Caki2 (cell line): ENCODE measurements around the gene SLC2A10. TPM values are rescaled to one million over a fixed set of nuclear protein-coding genes. Genes with fewer than 3 reads are reported as not detected.
"Not testable (repeated sequence)": the region's sequence is repeated elsewhere in the genome, so short reads cannot be mapped to it uniquely, and the experiment has no call there.

Experiments used
- DNase-seq: peaks from one replicate; pipeline ENCODE4 v3.0.0-alpha.2; 2015; ENCODE audit warnings: low read depth
- in situ Hi-C: cut with HindIII; loops from 2 replicates; pipeline ENCODE4 v1.10.0; 2016; ENCODE audit warnings: low sequenced_read_pairs, low pct_unique_long_range_greater_than_20kb, mixed read lengths
- total RNA-seq: library from RNA; depleted of rRNA; stranded (reverse); fragments of >200 nt; shearing (Covaris generic); gene quantifications from 2 replicates; pipeline ENCODE4 v1.2.3, GENCODE V29; 2014; ENCODE audit warnings: low replicate concordance; rRNA removed

The SLC2A10 gene
- total RNA-seq, result 7.9 TPM in 2 replicates

GRCh38 chr20:46709459-46710152 is at the start of gene SLC2A10:
TSS of gene SLC2A10 (plus strand) at chr20:46709649. CDS start at chr20:46709737, 88 bp downstream.
- DNase-seq, result peak; percentile 23
- in situ Hi-C loops, result no loop called here

- no peak for DNase-seq
- in situ Hi-C loops, result no loop called here
These were observed 49.0 kb upstream of the SLC2A10 start for GRCh38 chr20:46660487-46660886.

GRCh38 chr20:46661659-46662058 is 47.8 kb upstream of the SLC2A10 start:
- in situ Hi-C loops, result no loop called here
- DNase-seq, result no peak

GRCh38 chr20:46663531-46663930 is 45.9 kb upstream of the SLC2A10 start:
- in situ Hi-C loops, result no loop called here
- DNase-seq, result no peak

- no peak for DNase-seq
- in situ Hi-C loops, result no loop called here
These were observed 43.8 kb upstream of the SLC2A10 start for GRCh38 chr20:46665602-46666001.

- in situ Hi-C loops, result no loop called here
- no peak for DNase-seq
These were observed 43.1 kb upstream of the SLC2A10 start for GRCh38 chr20:46666306-46666705.

GRCh38 chr20:46666818-46667515 is 42.5 kb upstream of the SLC2A10 start:
- in situ Hi-C loops, result no loop called here
- no peak for DNase-seq

GRCh38 chr20:46670228-46670584 is 39.2 kb upstream of the SLC2A10 start:
- DNase-seq, result no peak
- in situ Hi-C loops, result no loop called here

GRCh38 chr20:46670585-46671584 is 38.6 kb upstream of the SLC2A10 start:
- no peak for DNase-seq
- in situ Hi-C loops, result no loop called here

GRCh38 chr20:46671866-46672542 is 37.4 kb upstream of the SLC2A10 start:
- in situ Hi-C loops, result no loop called here
- no peak for DNase-seq

GRCh38 chr20:46672543-46673148 is 36.8 kb upstream of the SLC2A10 start:
- in situ Hi-C loops, result no loop called here
- no peak for DNase-seq

GRCh38 chr20:46673394-46674252 is 35.8 kb upstream of the SLC2A10 start:
- no peak for DNase-seq
- in situ Hi-C loops, result no loop called here

GRCh38 chr20:46674253-46675083 is 35.0 kb upstream of the SLC2A10 start:
- in situ Hi-C loops, result no loop called here
- no peak for DNase-seq

- in situ Hi-C loops, DNase-seq: not testable (repeated sequence)
These were observed 32.7 kb upstream of the SLC2A10 start for GRCh38 chr20:46676649-46677316.

GRCh38 chr20:46677608-46678007 is 31.8 kb upstream of the SLC2A10 start:
- in situ Hi-C loops, result no loop called here
- no peak for DNase-seq

- in situ Hi-C loops, result no loop called here
- no peak for DNase-seq
These were observed 30.9 kb upstream of the SLC2A10 start for GRCh38 chr20:46678516-46678915.
